C4-2B (cell line): ENCODE data around the gene CORO1C.

Source experiments
- H3K27ac ChIP-seq: fragments of 450-650 bp; 2 replicates; pipeline ENCODE4 v1.5.1; 2017
- ZFX ChIP-seq: fragments of 450-650 bp; IDR thresholded peaks from 2 replicates; pipeline ENCODE4 v1.6.1; 2017
- TF ChIP-seq, protein P1 (sequence below): fragments of 450-650 bp; conservative IDR thresholded peaks from 2 replicates; pipeline ENCODE4 v1.5.1; 2017; ENCODE audit warnings: mild to moderate bottlenecking

Gene CORO1C

DNA sequence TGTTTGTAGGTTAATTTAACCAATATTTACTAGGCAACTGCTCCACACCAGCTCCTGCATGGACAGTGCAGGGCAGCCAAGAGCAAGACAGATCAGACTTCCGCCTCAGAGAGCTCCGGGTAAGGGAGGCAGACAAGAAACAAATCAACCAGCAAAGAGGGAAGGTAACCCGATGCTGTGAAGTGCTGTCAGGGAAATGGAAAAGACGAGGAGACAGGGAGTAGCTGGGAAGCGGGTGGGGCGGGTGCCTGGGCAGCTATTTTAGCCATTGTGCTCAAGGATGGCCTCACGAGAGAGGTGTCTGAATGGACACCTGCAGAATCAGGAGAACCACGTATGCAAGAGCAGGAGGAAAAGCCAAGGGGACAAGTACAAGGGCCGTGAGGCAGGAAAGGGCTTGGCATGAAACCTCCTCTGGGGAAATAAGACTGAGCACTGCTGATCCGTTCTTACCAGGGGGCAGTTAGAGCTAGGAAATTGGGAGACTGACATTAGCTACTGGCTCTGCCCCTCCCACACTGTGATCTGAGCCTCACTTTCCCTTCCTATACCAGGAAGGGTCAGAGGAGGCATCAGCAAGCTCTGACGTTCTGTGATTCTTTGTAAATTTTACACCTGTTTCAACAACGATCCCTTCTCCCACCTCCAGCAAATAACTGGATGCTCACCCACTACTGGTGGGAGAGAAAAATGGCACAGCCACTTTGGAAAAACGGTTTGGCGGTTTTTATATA is 126.9 kb downstream of the CORO1C start:
- no peak for TF ChIP-seq ZFX
- TF ChIP-seq, protein P1, sequence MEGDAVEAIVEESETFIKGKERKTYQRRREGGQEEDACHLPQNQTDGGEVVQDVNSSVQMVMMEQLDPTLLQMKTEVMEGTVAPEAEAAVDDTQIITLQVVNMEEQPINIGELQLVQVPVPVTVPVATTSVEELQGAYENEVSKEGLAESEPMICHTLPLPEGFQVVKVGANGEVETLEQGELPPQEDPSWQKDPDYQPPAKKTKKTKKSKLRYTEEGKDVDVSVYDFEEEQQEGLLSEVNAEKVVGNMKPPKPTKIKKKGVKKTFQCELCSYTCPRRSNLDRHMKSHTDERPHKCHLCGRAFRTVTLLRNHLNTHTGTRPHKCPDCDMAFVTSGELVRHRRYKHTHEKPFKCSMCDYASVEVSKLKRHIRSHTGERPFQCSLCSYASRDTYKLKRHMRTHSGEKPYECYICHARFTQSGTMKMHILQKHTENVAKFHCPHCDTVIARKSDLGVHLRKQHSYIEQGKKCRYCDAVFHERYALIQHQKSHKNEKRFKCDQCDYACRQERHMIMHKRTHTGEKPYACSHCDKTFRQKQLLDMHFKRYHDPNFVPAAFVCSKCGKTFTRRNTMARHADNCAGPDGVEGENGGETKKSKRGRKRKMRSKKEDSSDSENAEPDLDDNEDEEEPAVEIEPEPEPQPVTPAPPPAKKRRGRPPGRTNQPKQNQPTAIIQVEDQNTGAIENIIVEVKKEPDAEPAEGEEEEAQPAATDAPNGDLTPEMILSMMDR: no peak
- H3K27ac ChIP-seq: no peak overlapping the region

DNA sequence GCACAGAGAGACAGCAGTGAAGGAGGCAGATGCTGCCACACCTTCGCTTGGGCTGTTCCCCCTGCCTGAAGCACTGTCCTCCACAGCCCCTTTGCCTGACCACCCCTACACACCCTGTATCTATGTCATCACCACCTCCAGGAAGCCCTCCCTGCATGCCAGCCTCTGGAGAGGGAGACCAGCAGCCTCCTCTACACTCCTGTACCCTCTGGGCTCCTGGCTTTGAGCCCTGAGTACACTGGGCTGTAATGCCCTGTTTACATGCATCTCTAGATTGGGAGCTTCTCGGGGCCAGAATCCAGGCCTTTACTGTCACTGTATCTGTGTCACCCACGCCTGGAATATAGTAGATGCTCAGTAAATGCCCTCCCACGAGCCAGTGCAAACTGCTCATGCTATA is 127.6 kb downstream of the CORO1C start:
- no peak overlapping the region for H3K27ac ChIP-seq
- TF ChIP-seq, protein P1: no peak
- no peak for TF ChIP-seq ZFX

DNA sequence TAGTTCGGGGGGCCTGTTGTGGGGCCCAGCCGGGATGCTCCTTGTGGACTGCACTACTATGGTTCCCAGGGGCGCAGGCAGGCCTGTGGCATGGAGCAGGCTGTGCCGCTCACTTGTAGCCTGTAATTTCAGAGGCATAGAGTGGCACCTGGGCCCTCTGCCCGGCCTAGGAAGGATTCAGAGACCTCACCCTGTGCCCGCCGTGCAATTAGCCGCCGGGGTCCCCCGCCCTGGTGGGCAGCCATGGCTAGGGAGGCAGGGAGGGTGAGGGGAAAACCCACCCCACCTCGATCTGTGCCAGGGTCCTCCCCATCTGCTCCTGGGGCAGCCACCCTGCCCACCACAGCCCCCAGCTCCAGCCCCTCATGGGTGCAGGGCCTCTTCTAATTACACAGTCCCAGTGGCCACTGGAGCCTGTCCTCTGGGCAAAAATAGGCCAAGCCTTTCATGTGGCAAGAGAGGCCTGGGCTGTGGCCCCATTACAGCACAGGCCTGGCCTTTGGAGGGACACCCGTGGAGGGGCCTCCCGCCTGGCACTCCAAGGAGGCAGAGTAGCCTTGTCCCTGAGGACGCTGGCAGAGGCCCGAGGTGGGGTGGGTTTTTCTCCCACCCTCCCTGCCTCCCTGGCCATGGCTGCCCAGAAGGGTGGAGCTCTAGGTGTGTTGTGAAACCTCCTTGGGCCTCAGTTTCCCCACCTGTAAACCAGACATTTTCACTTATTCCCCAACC is 128.2 kb downstream of the CORO1C start:
- TF ChIP-seq ZFX: no peak
- TF ChIP-seq, protein P1: no peak
- no peak overlapping the region for H3K27ac ChIP-seq

DNA sequence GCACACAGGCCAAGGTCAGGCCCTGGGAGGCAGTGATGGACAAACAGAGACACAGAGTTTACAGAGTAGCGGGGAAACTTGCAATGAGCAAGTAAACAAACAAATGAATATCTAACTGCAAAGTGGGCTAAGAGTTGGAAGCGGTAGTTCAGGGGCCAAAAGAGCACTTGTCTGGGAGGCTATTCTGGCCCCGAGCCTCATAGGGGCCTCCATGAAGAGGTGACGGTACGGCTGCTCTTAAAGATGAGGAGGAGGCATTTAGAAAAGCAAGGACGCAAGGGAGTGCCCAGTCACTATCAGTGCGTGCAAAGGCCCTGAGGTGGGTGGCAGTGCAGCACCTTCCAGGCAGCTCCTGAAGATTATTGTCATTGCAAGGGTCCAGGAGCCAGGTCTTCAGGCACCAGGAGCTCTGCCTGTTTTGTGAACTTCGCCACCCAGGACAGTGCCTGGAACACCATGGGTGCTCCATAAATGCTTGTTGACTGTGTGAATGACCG is 129.1 kb downstream of the CORO1C start:
- TF ChIP-seq, protein P1: no peak
- no peak for TF ChIP-seq ZFX
- no peak overlapping the region for H3K27ac ChIP-seq

DNA sequence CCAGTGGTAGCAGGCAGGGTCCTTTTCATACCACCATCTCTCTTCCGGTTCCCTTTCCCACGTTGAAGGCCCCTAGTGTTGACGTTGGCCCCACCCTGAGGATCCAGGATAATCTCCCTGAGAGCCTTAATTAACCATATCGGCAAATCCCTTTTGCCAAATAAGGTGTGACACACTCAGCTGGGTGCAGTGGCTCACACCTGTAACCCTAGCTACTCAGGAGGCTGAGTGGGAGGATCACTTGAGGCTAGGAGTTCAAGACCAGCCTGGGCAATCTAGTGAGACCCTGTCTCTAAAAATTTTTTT is 130.7 kb downstream of the CORO1C start:
- TF ChIP-seq ZFX: no peak
- TF ChIP-seq, protein P1: no peak

DNA sequence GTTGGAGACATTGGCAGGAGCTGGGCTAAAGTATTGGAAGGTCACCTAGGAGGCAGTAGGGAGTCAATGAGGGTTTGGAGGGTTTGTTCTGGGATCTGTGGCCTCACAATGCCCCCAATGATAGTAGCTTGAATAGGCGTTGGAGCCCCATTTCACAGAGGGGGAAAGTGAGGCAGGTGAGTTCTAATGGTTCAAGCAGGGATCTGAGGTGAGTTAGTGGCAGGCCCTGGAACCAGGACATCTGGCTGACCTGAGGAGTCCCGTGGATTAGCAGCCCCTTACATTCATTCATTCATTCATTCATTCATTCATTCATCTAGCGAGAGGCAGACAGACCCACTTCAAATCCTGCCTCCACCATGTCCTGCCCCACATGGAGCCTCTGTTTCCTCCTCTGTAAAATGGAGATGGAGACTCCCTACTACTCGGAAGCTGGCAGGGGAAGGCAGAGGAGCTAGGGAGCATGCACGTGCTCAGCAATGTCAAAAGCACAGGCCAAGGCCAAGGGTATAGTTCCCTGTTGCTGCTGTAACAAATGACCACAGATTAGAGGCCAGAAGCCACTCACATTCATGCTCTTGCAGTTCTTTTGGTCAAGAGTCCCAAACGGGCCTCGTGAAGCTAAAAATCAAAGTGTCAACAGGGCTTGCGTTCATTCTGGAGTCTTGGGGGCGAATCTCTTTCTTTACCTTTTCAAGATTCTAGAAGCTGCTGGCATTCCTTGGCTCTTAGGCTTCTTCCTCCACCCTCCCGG is 131.2 kb downstream of the CORO1C start:
- no peak overlapping the region for H3K27ac ChIP-seq
- TF ChIP-seq, protein P1: no peak
- TF ChIP-seq ZFX: no peak

More for the DNA sequence above, 130.7 kb downstream of the CORO1C start:
- no peak overlapping the region for H3K27ac ChIP-seq

DNA sequence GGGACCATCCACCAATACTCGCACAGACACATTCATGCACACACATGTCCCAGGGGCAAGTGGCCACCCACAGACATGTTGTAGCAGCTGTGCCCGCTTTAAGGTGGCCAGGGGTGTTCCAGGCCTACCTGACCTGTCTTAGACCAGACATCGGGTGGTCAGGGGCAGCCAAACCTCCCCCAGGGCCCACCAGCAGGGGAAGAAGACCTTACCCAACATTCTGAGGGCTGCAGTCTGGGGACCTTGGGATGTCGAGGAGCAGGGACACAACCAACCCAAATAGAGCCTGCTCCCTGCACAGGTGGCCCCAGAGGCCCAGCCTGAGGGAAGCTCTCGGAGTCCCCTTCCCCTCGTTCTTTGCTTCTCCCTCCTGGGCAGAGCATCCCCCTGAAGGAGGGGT is 131.8 kb downstream of the CORO1C start:
- H3K27ac ChIP-seq: no peak overlapping the region
- TF ChIP-seq, protein P1: no peak
- no peak for TF ChIP-seq ZFX
